NK-92 treated with Interleukin-12 subunit alpha and Interleukin-12 subunit beta, amount 100 ng/mL, for 24 hours (cell line): ENCODE measurements around the gene DUSP16.
"Not testable (repeated sequence)": the region's sequence is repeated elsewhere in the genome, so short reads cannot be mapped to it uniquely, and the experiment has no call there.

Experiments
- DNase-seq: peaks from one replicate; lab custom pipeline; 2025; lab: John Stamatoyannopoulos, UW

DUSP16 gene

GRCh38 chr12:12521044-12521485 is 41.6 kb downstream of the DUSP16 start:
- DNase-seq: no peak

GRCh38 chr12:12520273-12520672 is 42.4 kb downstream of the DUSP16 start:
- no peak for DNase-seq

GRCh38 chr12:12519354-12519998 is 43.2 kb downstream of the DUSP16 start:
- no peak for DNase-seq

- no peak for DNase-seq
Observed at GRCh38 chr12:12518919-12519318, 43.7 kb downstream of the DUSP16 start.

- DNase-seq: no peak
Observed at GRCh38 chr12:12518464-12518845, 44.2 kb downstream of the DUSP16 start.

- DNase-seq: no peak
Observed at GRCh38 chr12:12513416-12514006, 49.2 kb downstream of the DUSP16 start.

GRCh38 chr12:12511895-12512711 is 50.6 kb downstream of the DUSP16 start:
- no peak for DNase-seq

- no peak for DNase-seq
Observed at GRCh38 chr12:12511021-12511783, 51.5 kb downstream of the DUSP16 start.

- DNase-seq: no peak
Observed at GRCh38 chr12:12510551-12510950, 52.1 kb downstream of the DUSP16 start.

GRCh38 chr12:12510141-12510540 is 52.5 kb downstream of the DUSP16 start:
- no peak for DNase-seq

- no peak for DNase-seq
Observed at GRCh38 chr12:12508612-12509011, 54.1 kb downstream of the DUSP16 start.

GRCh38 chr12:12507121-12507520 is 55.5 kb downstream of the DUSP16 start:
- no peak for DNase-seq

- no peak for DNase-seq
Observed at GRCh38 chr12:12506496-12506890, 56.2 kb downstream of the DUSP16 start.

- DNase-seq: no peak
Observed at GRCh38 chr12:12505544-12506495, 56.8 kb downstream of the DUSP16 start.

GRCh38 chr12:12503384-12504078 is 59.1 kb downstream of the DUSP16 start:
- DNase-seq: no peak

- DNase-seq: no peak
Observed at GRCh38 chr12:12502815-12503151, 59.9 kb downstream of the DUSP16 start.

- DNase-seq: not testable (repeated sequence)
Observed at GRCh38 chr12:12502130-12502814, 60.4 kb downstream of the DUSP16 start.

- DNase-seq: no peak
Observed at GRCh38 chr12:12501121-12501520, 61.5 kb downstream of the DUSP16 start.

GRCh38 chr12:12499909-12500604 is 62.6 kb downstream of the DUSP16 start:
- no peak for DNase-seq
